Uterine smooth muscle cell (primary cell): Measurements from ENCODE around the gene DIO3. TPM values are rescaled to one million over a fixed set of nuclear protein-coding genes. Genes with fewer than 3 reads are reported as not detected.

Source experiments
- total RNA-seq: library from RNA; depleted of rRNA; stranded (reverse); fragments of >200 nt; gene quantifications from 2 replicates; pipeline ENCODE4 v1.2.3, GENCODE V29; 2014

The DIO3 gene
- 0.37 TPM in 1 of 2 replicates, not detected in the other for total RNA-seq

DNA sequence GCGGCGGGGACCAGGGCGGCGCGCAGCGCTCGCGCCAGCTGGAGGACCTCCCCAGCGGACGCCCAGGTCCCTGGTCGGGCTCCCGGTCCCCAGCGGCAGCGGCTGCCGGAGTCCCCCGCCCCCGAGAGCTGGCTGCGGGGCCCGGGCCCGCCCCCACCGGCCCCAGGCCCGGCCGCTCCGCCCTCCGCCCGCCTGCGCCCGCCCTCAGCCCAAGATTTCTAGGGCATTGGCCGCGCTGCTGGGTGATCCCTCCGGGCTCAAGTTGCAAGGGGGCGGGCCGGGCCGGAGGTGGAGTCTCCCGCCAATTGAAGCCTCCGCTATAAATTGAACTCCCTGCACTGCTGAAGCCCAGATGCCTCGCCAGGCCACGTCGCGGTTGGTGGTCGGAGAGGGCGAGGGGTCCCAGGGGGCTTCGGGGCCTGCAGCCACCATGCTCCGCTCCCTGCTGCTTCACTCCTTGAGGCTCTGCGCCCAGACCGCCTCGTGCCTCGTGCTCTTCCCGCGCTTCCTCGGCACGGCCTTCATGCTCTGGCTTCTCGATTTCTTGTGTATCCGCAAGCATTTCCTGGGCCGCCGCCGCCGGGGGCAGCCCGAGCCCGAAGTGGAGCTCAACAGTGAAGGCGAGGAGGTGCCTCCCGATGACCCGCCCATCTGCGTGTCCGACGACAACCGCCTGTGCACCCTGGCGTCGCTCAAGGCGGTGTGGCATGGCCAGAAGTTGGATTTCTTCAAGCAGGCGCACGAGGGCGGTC, at the start of gene DIO3:
Gene DIO3 (plus strand): TSS at position 351 of the 752 bp plus-strand sequence.

Other genes starting within 250 kb of the DIO3 start
- gene PPP2R5C, start 200.2 kb downstream of the DIO3 start, total RNA-seq = 90.4 and 117 TPM in 2 replicates